ENCODE measurements around the gene TRMT2A.

The TRMT2A gene

DNA sequence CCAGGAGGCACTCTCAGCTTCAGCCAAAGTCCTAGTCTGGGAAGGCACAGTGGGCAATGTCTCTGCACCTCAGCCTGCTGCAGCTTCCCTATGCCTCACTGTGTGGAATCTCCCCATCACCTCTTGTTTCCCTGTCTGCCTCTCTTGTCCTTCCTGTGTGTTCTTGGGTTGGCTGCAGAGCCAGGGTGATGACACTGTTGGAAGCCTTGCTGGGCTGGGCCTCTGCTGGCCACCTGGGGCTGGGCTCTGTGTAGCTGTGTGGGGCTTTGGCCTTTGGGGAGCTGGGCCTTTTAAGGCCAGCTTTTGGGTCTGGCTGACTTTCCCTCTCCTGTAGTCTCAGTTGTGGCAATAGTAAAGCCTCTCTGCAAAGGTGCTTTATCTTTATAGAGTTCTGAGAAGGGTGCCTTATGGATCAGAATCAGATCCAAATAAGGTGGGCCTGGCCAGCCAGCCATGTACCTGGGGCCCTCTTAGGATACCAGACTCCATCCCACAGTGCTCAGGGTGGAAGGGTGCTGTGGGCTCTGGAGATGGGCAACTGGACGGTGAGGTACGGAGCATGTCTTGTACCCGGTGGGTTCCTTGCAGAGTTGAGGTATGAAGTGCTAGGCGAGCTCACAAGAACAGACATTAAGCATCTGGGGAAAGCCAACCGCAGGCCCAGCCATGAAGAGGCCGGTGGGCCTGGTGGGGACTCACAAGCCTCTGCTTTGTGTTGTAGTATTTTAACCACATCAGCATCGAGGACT is 11.4 kb downstream of the TRMT2A start:
- DNase-seq: no peak

DNA sequence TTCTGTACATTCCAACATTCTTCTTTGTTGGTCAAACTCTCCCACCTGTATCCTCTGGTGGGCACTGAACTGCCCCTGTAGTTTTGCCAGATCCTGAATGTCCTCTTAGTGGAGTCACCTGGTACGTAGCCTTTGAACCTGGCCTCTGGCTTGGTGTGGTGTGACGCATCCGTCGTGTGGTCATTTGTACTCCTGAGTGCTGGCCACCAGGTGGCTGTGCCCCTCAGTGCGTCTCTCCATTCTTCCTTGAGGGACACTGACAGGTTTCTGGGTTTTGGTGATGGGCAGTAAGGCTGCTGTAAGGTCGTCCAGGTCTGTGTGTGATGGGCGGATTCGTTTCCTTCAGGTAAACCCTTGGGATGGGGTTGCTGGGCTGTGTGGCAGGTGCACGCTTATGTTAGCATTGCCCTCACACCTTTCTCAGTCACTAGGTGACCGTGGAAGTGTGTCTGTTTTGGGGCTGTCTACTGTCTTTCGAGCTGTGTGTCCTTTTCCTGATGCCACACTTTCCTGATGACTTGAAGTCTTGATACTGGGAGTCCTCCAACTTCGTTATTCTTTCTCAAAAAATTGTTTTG is 14.7 kb downstream of the TRMT2A start:
- no peak for DNase-seq

DNA sequence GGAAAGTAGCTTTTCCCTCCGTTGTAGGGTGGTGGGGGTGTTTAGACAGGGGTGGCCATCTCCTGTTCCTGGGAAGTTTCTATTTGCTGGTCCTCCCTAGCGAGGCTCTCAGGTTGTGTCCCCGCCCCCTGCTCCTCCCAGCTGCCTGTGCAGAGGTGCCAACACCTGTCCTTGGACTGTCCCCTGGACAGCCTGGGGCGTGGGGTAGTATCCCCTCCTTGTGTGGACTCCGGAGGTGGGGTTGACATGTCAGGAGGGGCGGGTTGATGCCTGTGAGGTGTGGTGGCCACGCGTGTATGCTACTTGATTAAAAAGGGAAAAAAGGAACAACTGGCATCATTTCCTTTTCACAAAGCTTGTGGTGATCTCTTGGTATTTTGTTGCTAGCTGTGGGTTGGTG is 15.4 kb downstream of the TRMT2A start:
- DNase-seq: no peak

DNA sequence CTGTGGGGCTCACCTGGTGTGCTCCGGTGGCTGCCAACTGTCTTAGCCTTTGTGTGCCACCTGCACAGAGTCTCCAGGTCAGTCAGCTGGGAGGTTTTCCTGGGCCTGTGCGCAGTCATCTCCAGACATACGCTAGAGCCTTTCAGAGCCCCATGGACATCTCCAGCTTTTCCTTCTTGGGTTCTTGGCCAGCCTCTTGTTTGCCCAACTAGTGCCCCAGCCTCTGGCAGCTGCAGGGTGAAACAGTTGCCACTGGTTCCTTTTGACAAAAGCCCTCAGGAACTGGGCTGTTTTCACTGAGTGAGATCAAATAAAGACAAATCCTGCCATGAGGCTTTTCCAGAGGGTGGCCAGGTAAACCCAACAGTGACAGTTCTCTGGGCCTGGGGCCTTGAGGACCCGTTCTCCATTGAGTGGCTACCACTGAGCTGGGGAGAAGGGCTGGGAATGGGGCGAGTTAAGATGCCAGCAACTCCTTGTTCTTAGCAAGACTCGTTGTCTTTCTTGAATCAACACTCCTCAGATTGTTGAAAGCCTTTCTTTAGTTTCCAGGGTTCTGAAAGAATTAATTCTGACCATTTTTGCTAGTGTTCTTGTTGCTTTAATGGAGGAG is 17.8 kb downstream of the TRMT2A start:
- DNase-seq: no peak

DNA sequence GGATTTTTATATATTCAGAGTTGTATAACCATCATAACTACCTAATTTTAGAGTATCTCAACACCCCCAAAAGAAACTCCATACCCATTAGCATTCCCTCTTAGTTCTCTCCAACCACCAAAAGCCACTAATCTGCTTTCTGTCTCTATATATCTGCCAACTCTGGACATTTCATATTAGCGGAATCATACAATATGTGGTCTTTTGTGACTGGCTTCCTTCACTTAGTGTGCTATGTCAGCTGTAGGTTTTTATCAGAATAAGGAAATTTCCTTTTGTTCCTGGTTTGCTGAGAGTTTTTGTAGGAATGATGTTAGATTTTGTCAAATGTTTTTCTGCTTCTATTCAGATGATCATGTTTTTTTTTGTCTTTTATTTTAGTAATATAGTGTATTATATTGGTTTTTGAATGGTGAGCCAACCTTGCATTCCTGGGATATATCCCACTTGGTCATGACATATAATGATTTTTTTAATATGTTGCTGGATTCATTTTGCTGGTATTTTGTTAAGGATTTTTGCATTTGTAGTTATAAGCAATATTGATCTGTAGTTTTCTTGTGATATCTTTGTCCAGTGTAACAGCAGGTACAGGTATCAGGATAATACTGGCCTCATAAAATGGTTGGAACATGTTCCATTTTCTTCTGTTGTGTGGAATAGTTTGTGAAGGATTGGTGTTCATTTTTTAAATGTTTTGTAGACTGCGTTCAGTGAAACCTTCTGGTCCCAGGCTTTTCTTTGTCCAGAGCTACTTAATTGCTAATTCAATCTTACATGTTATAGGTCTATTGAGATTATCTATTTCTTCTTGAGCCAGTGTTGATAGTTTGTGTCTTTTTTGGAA is 20.2 kb downstream of the TRMT2A start:
- DNase-seq: no peak

DNA sequence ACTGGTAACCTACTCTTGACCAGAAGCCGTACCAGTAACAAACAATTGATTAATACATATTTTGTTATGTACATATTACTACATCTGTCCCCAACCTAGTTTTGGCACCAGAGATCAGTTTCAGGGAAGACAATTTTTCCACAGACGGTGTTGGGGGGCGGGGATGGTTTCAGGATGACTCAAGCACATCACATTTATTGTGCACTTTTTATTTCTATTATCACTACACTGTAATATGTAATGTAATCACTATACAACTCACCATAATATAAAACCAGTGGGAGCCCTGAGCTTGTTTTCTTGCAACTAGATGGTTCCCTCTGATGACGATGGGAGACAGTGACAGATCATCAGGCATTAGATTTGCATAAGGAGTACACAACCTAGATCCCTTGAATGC is 21.5 kb downstream of the TRMT2A start:
- DNase-seq: no peak

DNA sequence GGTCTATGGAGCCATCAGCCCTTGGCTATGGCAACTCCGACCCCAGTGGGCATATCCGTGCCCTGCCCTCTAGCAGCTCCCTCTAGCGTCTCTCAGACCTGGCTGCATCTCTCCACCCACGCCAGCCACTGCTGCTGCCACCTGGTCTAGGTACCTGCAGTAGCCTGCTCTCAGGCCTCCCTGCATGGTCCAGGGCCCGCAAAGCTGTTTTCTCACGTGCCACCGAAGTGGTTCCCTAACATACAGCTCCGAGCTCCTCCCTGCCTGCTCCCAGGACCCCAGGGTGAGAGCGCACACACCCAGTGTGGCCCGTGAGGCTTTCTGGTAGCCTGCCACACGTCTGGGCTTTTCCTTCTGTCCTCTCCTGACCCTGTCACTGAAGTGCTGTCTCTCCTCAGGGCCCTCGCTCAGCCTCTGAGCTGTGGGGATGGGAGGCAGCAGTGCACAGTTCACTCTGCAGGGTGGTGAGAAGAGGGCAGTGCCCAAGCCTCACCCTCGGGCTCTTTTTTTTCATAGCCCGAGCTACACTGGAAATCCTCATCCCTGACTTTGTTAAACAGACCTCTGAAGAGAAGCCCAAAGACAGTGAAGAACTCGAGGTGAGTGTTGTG is 22.7 kb downstream of the TRMT2A start:
- DNase-seq: no peak

DNA sequence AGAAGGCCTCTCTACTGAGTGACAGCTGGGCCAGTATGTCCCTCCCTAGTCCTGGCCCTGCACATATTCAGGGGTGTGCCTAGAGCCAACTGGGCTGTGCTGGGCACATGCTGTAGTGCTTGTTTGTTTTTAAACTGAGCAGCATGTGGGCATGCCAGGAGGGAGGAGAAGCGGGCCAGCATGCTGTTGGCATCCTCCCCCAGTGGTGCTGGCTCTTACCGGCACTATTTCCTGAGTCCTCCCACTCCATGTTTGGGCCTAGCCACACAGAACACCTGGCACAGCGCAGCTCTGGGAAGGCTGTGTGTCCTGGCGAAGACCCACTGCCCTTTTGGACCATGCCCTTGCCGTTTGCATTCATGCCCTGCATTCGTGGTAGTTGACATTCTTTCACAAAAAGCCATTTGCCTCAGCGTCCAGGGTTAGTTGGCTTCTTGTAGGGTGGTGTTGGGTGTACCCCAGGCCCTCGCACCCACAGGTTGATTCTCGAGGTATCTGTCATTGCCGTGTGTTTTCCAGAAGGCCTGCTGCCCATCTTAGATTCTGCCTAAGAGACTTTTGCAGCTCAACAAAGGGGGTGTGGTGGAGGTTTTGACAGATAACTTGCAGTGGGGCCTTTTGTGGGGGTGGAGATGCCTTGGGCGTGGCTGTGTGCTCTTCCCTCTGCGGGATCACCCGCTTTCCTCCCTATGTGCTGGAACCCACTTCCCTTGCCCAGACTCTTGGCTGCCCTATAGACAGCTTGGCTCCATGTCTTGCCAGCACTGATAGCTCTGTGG is 23.4 kb downstream of the TRMT2A start:
- DNase-seq: no peak

DNA sequence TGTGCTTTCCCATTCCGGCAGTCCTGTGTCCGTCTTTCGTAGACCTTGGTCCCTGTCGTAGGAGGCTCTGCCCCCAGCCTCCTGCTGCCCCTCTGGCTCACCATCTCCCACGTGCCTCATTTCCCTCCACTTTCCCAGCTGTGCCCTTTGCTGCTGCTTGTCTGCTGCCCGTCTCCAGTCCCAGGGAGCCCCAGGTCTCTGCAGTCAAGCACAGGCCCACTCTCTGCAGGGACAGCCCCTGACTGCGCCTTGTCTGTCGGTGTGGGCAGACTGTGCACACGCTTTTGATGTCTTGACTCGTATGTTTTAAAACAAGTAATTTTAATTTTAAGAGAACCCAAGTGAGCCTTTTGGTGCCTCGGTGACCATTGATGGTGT is 24.6 kb downstream of the TRMT2A start:
- no peak for DNase-seq

DNA sequence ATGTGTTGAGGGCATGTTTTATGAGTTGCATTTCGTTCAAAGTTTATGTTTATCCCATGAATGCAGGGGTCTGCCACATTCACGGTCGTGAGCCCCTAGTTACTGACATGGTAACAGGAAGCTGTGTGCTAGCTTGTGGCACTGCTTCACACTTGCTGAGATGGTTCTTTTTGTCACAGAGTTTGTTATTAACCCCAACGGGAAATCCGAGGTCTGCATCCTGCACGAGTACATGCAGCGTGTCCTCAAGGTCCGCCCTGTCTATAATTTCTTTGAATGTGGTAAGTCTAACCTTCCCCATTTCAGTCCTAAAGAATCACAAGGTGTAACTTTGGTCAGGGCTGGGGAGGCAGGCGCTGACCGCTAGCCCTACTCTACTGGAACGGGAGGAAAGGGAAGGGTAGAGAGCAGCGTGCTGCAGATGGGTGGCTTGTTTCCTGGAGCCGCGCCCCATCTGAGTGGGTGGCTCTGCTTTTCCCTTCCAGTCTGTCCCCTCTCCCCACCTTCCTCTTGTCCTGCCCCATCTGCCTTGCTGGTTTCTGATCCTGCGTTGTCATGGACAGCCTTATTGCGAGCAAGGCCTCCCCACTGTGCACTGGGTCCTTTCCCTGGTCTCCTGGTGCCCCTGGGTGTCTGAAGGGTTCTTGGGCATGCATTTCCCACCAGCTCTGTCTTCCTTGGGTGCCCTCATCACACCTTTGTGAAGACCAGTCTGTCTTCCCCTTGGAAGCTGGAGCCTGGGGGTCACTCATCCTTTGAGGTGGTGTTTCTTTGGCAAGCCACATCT is 25.1 kb downstream of the TRMT2A start:
- no peak for DNase-seq

DNA sequence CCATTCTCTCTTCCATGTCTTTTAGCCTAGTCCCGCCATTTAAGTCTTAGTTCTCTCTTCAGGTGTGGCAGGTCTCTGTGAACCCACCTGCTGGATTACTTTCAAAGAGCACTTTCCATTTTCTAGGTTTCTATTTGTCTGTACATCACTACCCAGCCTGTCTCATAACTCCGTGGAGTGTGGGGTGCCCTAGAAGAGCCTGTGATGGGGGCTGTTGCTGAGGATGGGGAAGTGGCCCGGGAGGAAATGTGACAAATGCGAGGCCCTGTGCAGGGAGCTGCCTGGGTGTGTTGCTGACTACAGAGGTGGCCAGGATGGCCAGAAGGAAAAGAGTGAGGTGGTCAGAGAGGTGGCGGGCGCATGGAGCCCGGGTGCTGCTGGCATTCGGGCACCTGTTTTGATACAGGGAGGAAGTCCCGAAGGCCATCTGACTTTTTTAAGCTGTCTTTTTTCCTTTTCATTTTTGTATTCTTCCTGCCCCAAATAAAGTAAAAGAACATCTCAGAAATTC is 26.2 kb downstream of the TRMT2A start:
- no peak for DNase-seq

DNA sequence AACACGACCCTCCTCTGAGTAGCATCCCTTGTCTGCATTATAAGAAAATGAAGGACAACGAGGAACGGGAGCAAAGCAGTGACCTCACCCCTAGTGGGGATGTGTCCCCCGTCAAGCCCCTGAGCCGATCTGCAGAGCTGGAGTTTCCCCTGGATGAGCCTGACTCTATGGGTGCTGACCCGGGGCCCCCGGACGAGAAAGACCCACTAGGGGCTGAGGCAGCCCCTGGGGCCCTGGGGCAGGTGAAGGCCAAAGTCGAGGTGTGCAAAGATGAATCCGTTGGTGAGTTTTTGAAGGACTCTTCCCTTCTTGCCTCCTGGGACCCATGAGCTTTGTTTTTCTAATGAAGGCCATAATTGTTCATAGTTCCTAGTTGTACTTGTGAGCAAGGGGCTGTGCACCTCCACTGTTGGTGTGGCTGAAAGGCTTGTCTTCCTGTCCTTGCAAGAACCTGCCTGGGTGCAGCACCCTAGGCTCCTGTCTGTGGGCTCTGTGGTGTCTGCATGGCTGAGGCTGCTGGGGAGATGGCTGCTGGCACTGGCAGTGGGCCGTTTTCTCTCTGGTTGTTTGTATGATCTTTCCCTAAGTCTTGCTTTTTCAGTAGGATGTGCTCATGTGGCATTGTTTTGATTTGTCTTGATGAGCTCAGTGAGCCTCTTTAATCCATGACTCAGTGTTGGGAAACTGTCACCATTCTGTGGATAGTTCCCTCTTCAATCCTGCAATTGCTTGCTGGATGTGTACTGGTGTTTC is 26.9 kb downstream of the TRMT2A start:
- DNase-seq: no peak

DNA sequence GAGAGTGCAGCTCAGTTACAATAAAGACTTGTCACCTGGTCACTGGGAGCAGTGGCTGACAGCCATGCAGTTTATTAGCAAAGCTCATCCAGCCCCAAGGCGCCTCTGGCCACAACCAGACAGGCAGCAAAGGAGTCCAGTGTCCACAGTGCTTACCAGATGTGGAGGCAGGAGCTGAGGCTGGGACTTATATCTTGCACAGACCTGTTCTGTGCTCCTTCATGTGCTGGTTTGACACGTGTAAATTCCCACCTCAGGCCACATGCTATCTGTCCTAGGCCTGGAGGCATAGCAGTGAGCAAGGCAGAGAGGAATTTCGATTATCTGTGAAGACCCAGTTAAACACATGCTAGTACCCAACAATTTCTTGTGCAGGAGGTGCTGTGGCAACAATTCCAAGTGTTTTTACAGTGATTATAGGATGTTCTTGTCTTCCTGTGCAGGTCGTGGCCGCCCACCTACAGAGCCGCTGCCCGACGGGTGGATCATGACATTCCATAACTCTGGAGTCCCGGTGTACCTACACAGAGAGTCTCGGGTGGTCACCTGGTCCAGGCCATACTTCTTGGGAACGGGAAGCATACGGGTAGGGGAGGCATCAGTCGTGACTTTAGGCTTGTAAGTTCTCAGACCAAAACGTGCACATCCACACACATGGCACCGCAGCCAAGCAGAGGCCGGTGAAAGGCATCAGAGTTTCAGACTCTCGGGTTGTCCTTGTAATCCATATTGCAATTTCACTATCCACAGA is 27.6 kb downstream of the TRMT2A start:
- DNase-seq: no peak

DNA sequence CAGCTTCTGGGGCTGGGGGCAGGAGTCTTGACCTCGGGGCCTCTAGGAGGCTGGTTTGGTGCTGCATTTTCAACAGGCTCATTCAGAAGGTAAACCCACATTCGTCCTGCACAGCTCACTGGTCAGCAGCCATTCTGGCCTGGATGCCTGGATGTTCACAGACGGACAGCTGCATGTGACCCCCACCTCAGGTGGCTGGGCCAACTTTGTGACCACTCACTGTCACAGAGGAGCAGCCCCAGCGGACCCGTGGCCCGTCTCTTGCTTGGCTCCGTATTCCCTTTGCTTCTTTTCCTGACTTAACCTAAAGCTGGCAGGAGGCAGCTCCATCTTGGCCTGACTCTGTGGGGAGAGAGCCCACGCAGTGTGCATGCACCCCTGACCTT is 28.8 kb downstream of the TRMT2A start:
- DNase-seq: no peak

DNA sequence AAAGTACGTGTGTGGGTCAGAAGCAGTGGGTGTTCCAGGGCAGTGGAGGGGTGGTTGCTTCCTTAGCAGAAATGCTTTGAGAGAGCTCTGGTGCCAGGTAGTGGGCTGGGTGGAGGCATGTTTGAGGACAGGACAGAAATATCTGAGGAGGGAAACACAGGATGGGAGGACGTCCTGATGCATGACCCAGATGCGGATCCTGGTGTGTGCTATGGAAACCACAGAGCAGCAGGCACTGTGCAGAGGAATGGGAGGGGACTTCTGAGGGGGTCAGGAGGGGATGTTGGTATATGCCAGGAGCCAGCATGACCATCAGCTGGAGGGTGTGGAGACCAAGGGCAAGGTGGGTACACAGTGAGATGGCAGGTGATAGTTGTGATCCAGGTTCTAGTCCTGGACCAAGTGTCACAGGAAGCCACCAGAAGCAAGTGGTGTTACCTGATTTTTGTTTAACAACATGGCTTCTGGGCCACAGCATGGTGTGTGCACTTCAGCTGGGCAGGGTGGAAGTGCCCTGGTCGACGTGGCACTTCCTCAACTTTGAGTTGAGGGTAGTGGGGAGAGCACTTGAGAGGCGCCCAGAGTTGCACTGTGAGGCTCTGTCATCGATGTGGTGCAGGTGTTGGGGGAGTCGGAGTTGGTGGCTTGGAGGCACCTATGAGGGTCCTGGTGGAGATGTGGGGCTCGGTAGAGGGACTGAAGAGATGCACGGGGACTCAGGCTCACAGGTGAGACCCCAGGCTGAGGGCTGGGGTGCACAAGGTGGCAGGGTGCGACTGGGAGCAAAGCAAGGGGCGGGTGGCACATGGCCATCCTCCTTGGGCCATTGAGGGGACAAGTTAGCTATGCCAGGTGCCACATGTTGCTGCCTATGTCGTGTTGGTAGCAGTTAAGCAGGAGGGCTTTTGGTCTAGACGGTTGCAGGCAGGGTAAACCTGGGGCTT is 29.4 kb downstream of the TRMT2A start:
- DNase-seq: no peak

DNA sequence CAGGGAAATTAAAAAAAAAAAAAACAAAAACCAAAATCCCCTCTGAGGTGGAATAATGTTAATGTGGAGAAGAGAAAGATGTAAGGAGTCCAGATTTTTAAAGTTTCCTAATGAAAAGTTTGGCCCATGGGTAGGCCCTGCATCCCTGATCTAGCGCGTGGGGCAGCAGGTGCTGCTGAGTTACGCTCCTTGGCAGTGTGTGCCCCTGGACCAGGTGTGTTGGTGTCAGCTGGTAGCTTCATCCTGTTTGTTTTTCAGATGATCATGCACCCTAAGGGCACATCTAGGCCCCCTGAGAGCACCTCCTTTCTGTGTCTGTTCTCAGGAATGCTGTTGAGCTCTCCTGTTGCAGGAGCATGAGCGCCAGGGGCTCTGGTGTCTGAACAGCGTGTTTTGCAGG is 30.3 kb downstream of the TRMT2A start:
- DNase-seq: no peak

DNA sequence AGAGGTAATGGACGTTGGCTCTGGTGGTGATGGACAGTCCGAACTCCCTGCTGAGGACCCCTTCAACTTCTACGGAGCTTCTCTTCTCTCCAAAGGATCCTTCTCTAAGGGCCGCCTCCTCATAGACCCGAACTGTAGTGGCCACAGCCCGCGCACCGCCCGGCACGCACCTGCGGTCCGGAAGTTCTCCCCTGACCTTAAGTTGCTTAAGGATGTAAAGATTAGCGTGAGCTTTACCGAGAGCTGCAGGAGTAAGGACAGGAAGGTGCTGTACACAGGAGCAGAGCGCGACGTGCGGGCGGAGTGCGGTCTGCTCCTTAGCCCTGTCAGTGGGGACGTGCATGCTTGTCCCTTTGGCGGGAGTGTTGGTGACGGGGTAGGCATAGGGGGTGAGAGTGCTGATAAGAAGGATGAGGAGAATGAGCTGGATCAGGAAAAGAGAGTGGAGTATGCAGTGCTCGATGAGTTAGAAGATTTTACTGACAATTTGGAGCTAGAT is 30.9 kb downstream of the TRMT2A start:
- no peak for DNase-seq

DNA sequence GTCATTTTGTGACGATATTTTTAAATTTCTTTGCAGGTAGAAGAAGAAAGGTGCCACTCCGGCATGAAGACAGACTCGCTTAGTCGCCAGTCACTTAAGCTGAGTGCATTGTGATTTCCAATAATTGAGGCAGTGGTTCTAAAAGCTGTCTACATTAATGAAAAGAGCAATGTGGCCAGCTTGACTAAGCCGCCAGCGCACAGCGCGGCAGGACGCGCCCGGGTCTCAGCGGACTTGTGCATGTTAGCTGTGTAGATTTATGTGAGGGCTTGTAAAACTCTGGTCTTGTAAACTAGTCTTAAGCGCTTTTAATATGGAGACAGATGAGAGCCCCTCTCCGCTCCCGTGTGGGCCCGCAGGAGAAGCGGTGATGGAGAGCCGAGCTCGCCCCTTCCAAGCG is 31.4 kb downstream of the TRMT2A start:
- no peak for DNase-seq
